GM10266 (cell line): Measurements from ENCODE around the gene AMPH.

Experiments used
- DNase-seq: peaks from one replicate; pipeline ENCODE4 v3.0.0; 2012; ENCODE audit errors: extremely low spot score
- TF ChIP-seq, protein P1 (sequence below): IDR thresholded peaks from 2 replicates; pipeline ENCODE4 v1.5.1; 2012; ENCODE audit warnings: mild to moderate bottlenecking, low read depth; ENCODE audit not compliant: control insufficient read depth, insufficient read depth; ENCODE audit errors: missing control alignments

The AMPH gene

GRCh38 chr7:38625866-38626265, 5.3 kb downstream of the AMPH start:
- TF ChIP-seq, protein P1, sequence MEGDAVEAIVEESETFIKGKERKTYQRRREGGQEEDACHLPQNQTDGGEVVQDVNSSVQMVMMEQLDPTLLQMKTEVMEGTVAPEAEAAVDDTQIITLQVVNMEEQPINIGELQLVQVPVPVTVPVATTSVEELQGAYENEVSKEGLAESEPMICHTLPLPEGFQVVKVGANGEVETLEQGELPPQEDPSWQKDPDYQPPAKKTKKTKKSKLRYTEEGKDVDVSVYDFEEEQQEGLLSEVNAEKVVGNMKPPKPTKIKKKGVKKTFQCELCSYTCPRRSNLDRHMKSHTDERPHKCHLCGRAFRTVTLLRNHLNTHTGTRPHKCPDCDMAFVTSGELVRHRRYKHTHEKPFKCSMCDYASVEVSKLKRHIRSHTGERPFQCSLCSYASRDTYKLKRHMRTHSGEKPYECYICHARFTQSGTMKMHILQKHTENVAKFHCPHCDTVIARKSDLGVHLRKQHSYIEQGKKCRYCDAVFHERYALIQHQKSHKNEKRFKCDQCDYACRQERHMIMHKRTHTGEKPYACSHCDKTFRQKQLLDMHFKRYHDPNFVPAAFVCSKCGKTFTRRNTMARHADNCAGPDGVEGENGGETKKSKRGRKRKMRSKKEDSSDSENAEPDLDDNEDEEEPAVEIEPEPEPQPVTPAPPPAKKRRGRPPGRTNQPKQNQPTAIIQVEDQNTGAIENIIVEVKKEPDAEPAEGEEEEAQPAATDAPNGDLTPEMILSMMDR, result no peak
- DNase-seq, result no peak

DNA sequence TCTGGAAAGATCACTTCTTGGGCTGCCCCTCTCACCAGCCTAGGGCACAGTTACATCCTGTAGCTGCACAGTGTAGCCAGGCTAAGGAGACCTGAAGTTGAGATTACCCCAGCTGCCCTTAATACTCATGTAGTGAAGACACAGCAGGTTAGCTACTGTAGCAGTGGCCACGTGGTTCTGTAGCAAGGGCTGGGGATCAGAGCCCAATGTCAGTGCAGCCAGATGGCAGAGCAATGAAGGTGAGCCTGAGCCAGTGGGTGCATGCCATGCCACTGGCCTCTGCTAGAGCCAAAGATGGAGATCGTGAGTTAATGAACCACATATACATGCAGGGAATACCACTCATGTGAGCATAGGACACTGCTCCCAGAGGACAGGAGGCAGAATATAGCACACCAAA, 15.5 kb downstream of the AMPH start:
- TF ChIP-seq, protein P1, result no peak
- no peak for DNase-seq

- no peak for DNase-seq
- TF ChIP-seq, protein P1, result no peak
These were observed 23.7 kb downstream of the AMPH start for GRCh38 chr7:38607466-38607865.

- TF ChIP-seq, protein P1, result no peak
- DNase-seq, result no peak
These were observed 30.4 kb downstream of the AMPH start for GRCh38 chr7:38600741-38601140.

- DNase-seq, result no peak
- TF ChIP-seq, protein P1, result no peak
These were observed 36.2 kb downstream of the AMPH start for GRCh38 chr7:38594949-38595348.

DNA sequence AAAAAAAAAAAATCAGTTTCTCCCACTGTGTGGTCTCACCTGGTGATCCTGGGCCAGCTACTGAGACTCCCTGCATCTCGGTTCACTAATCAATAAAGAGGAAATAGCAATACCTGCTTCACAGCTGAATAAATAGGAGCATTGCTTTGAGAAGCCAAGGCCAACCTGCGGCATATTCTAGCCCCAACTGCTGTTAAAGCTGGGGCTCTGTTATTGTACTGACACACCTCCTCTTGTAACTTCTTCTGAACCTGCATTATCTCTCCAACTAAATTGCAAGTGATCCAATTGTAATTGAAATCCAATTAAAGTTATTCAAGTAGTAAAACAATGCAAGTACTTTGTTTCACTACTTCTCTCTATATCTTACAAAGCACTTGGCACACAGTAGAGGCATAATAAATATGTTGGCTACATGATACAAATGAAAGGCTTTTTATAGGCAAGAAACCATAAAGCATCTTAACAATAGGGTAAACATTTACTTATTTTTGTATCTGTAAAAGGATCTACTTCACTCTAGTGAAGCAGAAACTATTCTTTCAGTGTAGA, 38.4 kb downstream of the AMPH start:
- TF ChIP-seq, protein P1, result no peak
- no peak for DNase-seq

- no peak for DNase-seq
- TF ChIP-seq, protein P1, result no peak
These were observed 45.4 kb downstream of the AMPH start for GRCh38 chr7:38585572-38586354.
